ENCODE results near the gene UNC50.

UNC50 gene

GRCh38 chr2:98608116-98608961 lies at the start of gene UNC50, which contains the start of gene COA5:
TSS of gene UNC50 (plus strand) at chr2:98608589. CDS start at chr2:98609760, 1,171 bp downstream.
TSS of gene COA5 (minus strand) at chr2:98608512. CDS start at chr2:98608405, 107 bp downstream.
- DNase-seq (ENCODE audit: low read depth): peak; percentile 82

GRCh38 chr2:98558852-98559530 lies 49.4 kb upstream of the UNC50 start:
- no peak for DNase-seq (ENCODE audit: low read depth)

GRCh38 chr2:98559581-98559980 lies 48.8 kb upstream of the UNC50 start:
- no peak for DNase-seq (ENCODE audit: low read depth)

GRCh38 chr2:98560256-98560771 lies 48.1 kb upstream of the UNC50 start:
- no peak for DNase-seq (ENCODE audit: low read depth)

GRCh38 chr2:98561018-98561417 lies 47.4 kb upstream of the UNC50 start:
- DNase-seq (ENCODE audit: low read depth): no peak

- no peak for DNase-seq (ENCODE audit: low read depth)
Observed at GRCh38 chr2:98561902-98562695, 46.3 kb upstream of the UNC50 start.

- DNase-seq (ENCODE audit: low read depth): no peak
Observed at GRCh38 chr2:98563394-98563793, 45.0 kb upstream of the UNC50 start.

- DNase-seq (ENCODE audit: low read depth): no peak
Observed at GRCh38 chr2:98564541-98565132, 43.8 kb upstream of the UNC50 start.

GRCh38 chr2:98565286-98565860 lies 43.0 kb upstream of the UNC50 start:
- no peak for DNase-seq (ENCODE audit: low read depth)

GRCh38 chr2:98565941-98566340 lies 42.4 kb upstream of the UNC50 start:
- no peak for DNase-seq (ENCODE audit: low read depth)

GRCh38 chr2:98568161-98568956 lies 40.0 kb upstream of the UNC50 start:
- DNase-seq (ENCODE audit: low read depth): no peak

- peak; percentile 64 for DNase-seq (ENCODE audit: low read depth)
Observed at GRCh38 chr2:98569197-98569793, 39.1 kb upstream of the UNC50 start.

GRCh38 chr2:98569915-98570314 lies 38.5 kb upstream of the UNC50 start:
- DNase-seq (ENCODE audit: low read depth): no peak

GRCh38 chr2:98570356-98570755 lies 38.0 kb upstream of the UNC50 start:
- no peak for DNase-seq (ENCODE audit: low read depth)

GRCh38 chr2:98571121-98571701 lies 37.2 kb upstream of the UNC50 start:
- no peak for DNase-seq (ENCODE audit: low read depth)

- DNase-seq (ENCODE audit: low read depth): no peak
Observed at GRCh38 chr2:98571796-98572195, 36.6 kb upstream of the UNC50 start.

- DNase-seq (ENCODE audit: low read depth): no peak
Observed at GRCh38 chr2:98572211-98572610, 36.2 kb upstream of the UNC50 start.

- no peak for DNase-seq (ENCODE audit: low read depth)
Observed at GRCh38 chr2:98572676-98573075, 35.7 kb upstream of the UNC50 start.

GRCh38 chr2:98573426-98573825 lies 35.0 kb upstream of the UNC50 start:
- DNase-seq (ENCODE audit: low read depth): no peak

Data from stimulated activated CD8-positive, alpha-beta memory T cell treated with anti-CD3 and anti-CD28 coated beads, Interleukin-12 subunit alpha, Interleukin-12 subunit beta, amount 100 ng/mL, for 1 hour (primary cell).